Endothelial cell of umbilical vein (primary cell): ENCODE data around the gene SELE. TPM values are rescaled to one million over a fixed set of nuclear protein-coding genes. Genes with fewer than 3 reads are reported as not detected.

Source experiments
- BruUV-seq: library from RNA; stranded (reverse); fragments of 400-500 nt; replicated peaks from 2 replicates; lab custom pipeline; 2021; lab: Mats Ljungman, UMichigan
- CTCF ChIA-PET: fragments of 300-600, 350-600 bp; sonication (Branson Sonifier 250); formaldehyde crosslinking; loops from one replicate; lab custom pipeline; 2021; ENCODE audit warnings: antibody characterized with exemption, inconsistent platforms; lab: Charles Lee
- POLR2A ChIA-PET: fragments of 300-600, 350-600 bp; sonication (Branson Sonifier 250); formaldehyde crosslinking; loops from one replicate; lab custom pipeline; 2021; ENCODE audit warnings: antibody characterized with exemption, inconsistent platforms; lab: Charles Lee
- DNase-seq: peaks from one replicate; pipeline ENCODE4 v3.0.0-alpha.2; 2011; ENCODE audit warnings: low read depth, low spot score
- FAIRE-seq: peaks from 2 replicates; lab custom pipeline; 2011; peaks lifted over from hg19 to GRCh38; lab: Jason Lieb, UNC
- H2AFZ ChIP-seq: 2 replicates; pipeline ENCODE4 v1.6.0; 2012; ENCODE audit warnings: low read depth, low read length, control low read depth, inconsistent platforms
- H3K27ac ChIP-seq: 2 replicates; pipeline ENCODE4 v1.5.1; 2011; ENCODE audit warnings: low read depth, mild to moderate bottlenecking, control low read depth, low read length, moderate library complexity; ENCODE audit not compliant: insufficient read depth
- H3K27me3 ChIP-seq, 2 experiments: 2 replicates each; pipeline versions ENCODE4 v1.6.0 to v1.6.1; 2011; ENCODE audit warnings: low read length in 2 of 2, mixed read lengths in 1 of 2; ENCODE audit not compliant: control insufficient read depth in 2 of 2, insufficient read depth in 2 of 2
- H3K36me3 ChIP-seq, 2 experiments: 2 replicates in 1 of 2; 3 replicates in 1 of 2; pipeline ENCODE4 v1.5.1; 2011; ENCODE audit warnings: low read length in 2 of 2, mild to moderate bottlenecking in 1 of 2, moderate library complexity in 1 of 2; ENCODE audit not compliant: control insufficient read depth in 2 of 2, insufficient read depth in 2 of 2; ENCODE audit errors: extremely low read depth in 1 of 2
- H3K4me1 ChIP-seq: 3 replicates; pipeline ENCODE4 v1.5.1; 2011; ENCODE audit warnings: mild to moderate bottlenecking, low read length; ENCODE audit not compliant: control insufficient read depth, insufficient read depth; ENCODE audit errors: extremely low read depth
- H3K4me2 ChIP-seq: 2 replicates; pipeline ENCODE4 v1.6.1; 2011; ENCODE audit warnings: low read length, control low read depth, mixed read lengths; ENCODE audit not compliant: insufficient read depth
- H3K4me3 ChIP-seq, 3 experiments: fragments of 200-600 bp in 1 of 3; sonication (generic), shearing (Covaris generic) in 1 of 3; replicated peaks in 1 of 3; 2 replicates each; pipeline ENCODE4 v1.5.1; 2011 to 2016; ENCODE audit warnings: control low read depth in 3 of 3, low read length in 3 of 3, mild to moderate bottlenecking in 2 of 3, inconsistent platforms in 1 of 3, low read depth in 1 of 3, moderate library complexity in 1 of 3; ENCODE audit not compliant: insufficient read depth in 1 of 3
- H3K79me2 ChIP-seq: 2 replicates; pipeline ENCODE4 v1.6.0; 2012; ENCODE audit warnings: low read length, inconsistent platforms; ENCODE audit not compliant: control insufficient read depth, insufficient read depth
- H3K9ac ChIP-seq: replicated peaks from 2 replicates; pipeline ENCODE3; 2011; ENCODE audit warnings: low read length, control low read depth; ENCODE audit not compliant: insufficient read depth; ENCODE audit errors: extremely low read depth
- H3K9me1 ChIP-seq: replicated peaks from 3 replicates; pipeline ENCODE4 v1.6.0; 2011; ENCODE audit warnings: mild to moderate bottlenecking, low read length; ENCODE audit not compliant: control insufficient read depth, insufficient read depth; ENCODE audit errors: extremely low read depth
- H3K9me3 ChIP-seq: replicated peaks from 2 replicates; pipeline ENCODE4 v1.5.1; 2012; ENCODE audit warnings: low read length, inconsistent platforms; ENCODE audit not compliant: control insufficient read depth, insufficient read depth
- H4K20me1 ChIP-seq: replicated peaks from 2 replicates; pipeline ENCODE3; 2011; ENCODE audit warnings: mild to moderate bottlenecking, low read length; ENCODE audit not compliant: control insufficient read depth, insufficient read depth; ENCODE audit errors: extremely low read depth
- CTCF ChIP-seq, 2 donors: IDR thresholded peaks; 1 replicate in 1 of 2; 2 replicates in 1 of 2; pipeline ENCODE4 v1.5.1; 2011; ENCODE audit warnings: low read length in 2 of 2, mild to moderate bottlenecking in 2 of 2, moderate library complexity in 2 of 2, control low read depth in 1 of 2, inconsistent platforms in 1 of 2, low read depth in 1 of 2; ENCODE audit not compliant: insufficient read depth in 1 of 2; ENCODE audit errors: extremely low read depth in 1 of 2
- EZH2 ChIP-seq: IDR thresholded peaks from 2 replicates; pipeline ENCODE4 v1.6.1; 2012; ENCODE audit warnings: borderline replicate concordance, low read depth, mild to moderate bottlenecking, moderate library complexity, low read length, inconsistent platforms; ENCODE audit not compliant: severe bottlenecking
- FOS ChIP-seq: IDR thresholded peaks from 2 replicates; pipeline ENCODE4 v1.6.1; 2011; ENCODE audit warnings: mild to moderate bottlenecking, low read length, moderate library complexity, borderline replicate concordance; ENCODE audit not compliant: insufficient read depth
- MAX ChIP-seq: IDR thresholded peaks from 2 replicates; pipeline ENCODE4 v1.6.1; 2011; ENCODE audit not compliant: insufficient read depth, insufficient read length
- MYC ChIP-seq: IDR thresholded peaks from one replicate; pipeline ENCODE4 v1.6.1; 2011; ENCODE audit warnings: mild to moderate bottlenecking, low read depth, low read length
- POLR2A ChIP-seq: IDR thresholded peaks from 2 replicates; pipeline ENCODE4 v1.6.1; 2012; ENCODE audit warnings: low read depth, mild to moderate bottlenecking, control low read depth, low read length
- POLR2AphosphoS5 ChIP-seq: IDR thresholded peaks from 2 replicates; pipeline ENCODE4 v1.6.1; 2012; ENCODE audit warnings: low read depth, mild to moderate bottlenecking, control low read depth, low read length, moderate library complexity; ENCODE audit not compliant: insufficient read depth
- dilution Hi-C: fragments of 300-500 bp; cut with MboI; formaldehyde crosslinking; loops from one replicate; pipeline ENCODE4 v1.15.0; 2019; ENCODE audit warnings: low sequenced_read_pairs; ENCODE audit not compliant: extremely low pct_ligation_motif_present
- intact Hi-C: fragments of 100-400 bp; cut with micrococcal nuclease; formaldehyde crosslinking; loops from one replicate; pipeline ENCODE4 v1.10.0; 2022
- polyA plus RNA-seq, 4 experiments: library from polyadenylated mRNA; depleted of rRNA in 3 of 4; stranded (reverse) in 3 of 4; unstranded in 1 of 4; fragments of >200 nt; gene quantifications; 2 replicates each; pipeline versions ENCODE4 v1.2.1 to v1.2.3, GENCODE V29; 2011 to 2012; ENCODE audit warnings: missing spikeins in 1 of 4
- total RNA-seq: library from RNA; stranded (reverse); gene quantifications from 2 replicates; pipeline ENCODE4 v1.2.3, GENCODE V29; 2021

SELE gene
- total and polyA plus RNA-seq, 2 donors (not counting 3 experiments of a cell fraction or from before 2014, with no cell fraction given): 1.5 to 4.7 TPM

- H3K79me2 ChIP-seq: no peaks in the 10 kb centered on the region
- peaks cover 0 to 2% of the 10 kb centered on the region in 2 experiments for H3K27me3 ChIP-seq
- H2AFZ ChIP-seq: no peak overlapping the region
- H3K9me3 ChIP-seq: no peaks in the 10 kb centered on the region
- dilution Hi-C loops (no loop called here), intact Hi-C loops (no loop called here)
- H3K27ac ChIP-seq: no peak overlapping the region
- H3K4me2 ChIP-seq: no peak overlapping the region
- FAIRE-seq (no peak), DNase-seq (no peak)
- no peaks in the 10 kb centered on the region for H3K36me3 ChIP-seq
- no TSS peak for BruUV-seq
- ChIA-PET CTCF (no interaction called here), POLR2A (no interaction called here)
- no peaks in the 10 kb centered on the region for H3K4me1 ChIP-seq
- no peaks in the 10 kb centered on the region for H4K20me1 ChIP-seq
- no peaks in the 10 kb centered on the region for H3K9me1 ChIP-seq
- no peak overlapping the region for H3K9ac ChIP-seq
- H3K4me3 ChIP-seq: no peak overlapping the region
- TF ChIP-seq FOS (no peak), CTCF (IDR thresholded peaks at IDR 0.05; ENCODE audit: extremely low read depth in 1 of 2, insufficient read depth in 1 of 2, low read depth in 1 of 2, low read length in 2 of 2) (no peak), POLR2A (no peak), MAX (no peak), POLR2AphosphoS5 (no peak), MYC (no peak)
Observed at GRCh38 chr1:169753549-169753948, 19.7 kb upstream of the SELE start.

- no peak overlapping the region for H3K27ac ChIP-seq
- no peaks in the 10 kb centered on the region for H3K9me3 ChIP-seq
- no peaks in the 10 kb centered on the region for H3K36me3 ChIP-seq
- intact Hi-C loops: no loop called here
- no peak overlapping the region for H3K4me3 ChIP-seq
- no peaks in the 10 kb centered on the region for H4K20me1 ChIP-seq
- TF ChIP-seq EZH2 (no peak), POLR2A (no peak)
- peaks cover 9% of the 10 kb centered on the region for H3K4me1 ChIP-seq
- H3K27me3 ChIP-seq: no peaks in the 10 kb centered on the region
- no peak for FAIRE-seq
- ChIA-PET POLR2A (no interaction called here), CTCF (no interaction called here)
- H3K9ac ChIP-seq: no peak overlapping the region
- dilution Hi-C loops: no loop called here
- H3K79me2 ChIP-seq: no peaks in the 10 kb centered on the region
- DNase-seq: no peak
- BruUV-seq: no TSS peak
- no peak overlapping the region for H2AFZ ChIP-seq
- no peak overlapping the region for H3K4me2 ChIP-seq
- no peaks in the 10 kb centered on the region for H3K9me1 ChIP-seq
Observed at GRCh38 chr1:169750041-169750440, 16.2 kb upstream of the SELE start.
